Measurements from ENCODE around the gene HSD17B8. TPM values are rescaled to one million over a fixed set of nuclear protein-coding genes. Genes with fewer than 3 reads are reported as not detected.

Gene HSD17B8
- total RNA-seq, 1 experiment from 2014 or later = 22.0 TPM

GRCh38 chr6:33205191-33206026, 954 bp downstream of the HSD17B8 start (continued):
- no peak for TF ChIP-seq REST (IDR thresholded peaks at IDR 0.05; ENCODE audit: low read depth)
- no peak for TF ChIP-seq MAX (IDR thresholded peaks at IDR 0.05)

- Histone ChIP-seq H3K27me3 (ENCODE audit: insufficient read depth, low read length) (no peaks in the 10 kb centered on the region), H3K4me3 (replicated peaks in 1 of 2; ENCODE audit: low read depth in 1 of 2, low read length in 2 of 2) (peak overlapping the region; percentile 81 to 95), H3K9ac (ENCODE audit: low read length) (peak overlapping the region; percentile 96), H3K79me2 (ENCODE audit: insufficient read depth, low read length) (peaks cover 50% of the 10 kb centered on the region), H2AFZ (ENCODE audit: low read depth, low read length, poor library complexity, severe bottlenecking) (no peak overlapping the region), H3K4me1 (ENCODE audit: control insufficient read depth in 1 of 2, insufficient read depth in 2 of 2, low read length in 2 of 2) (peaks cover 39 to 65% of the 10 kb centered on the region in 2 experiments), H3K36me3 (ENCODE audit: control insufficient read depth in 1 of 2, insufficient read depth in 2 of 2, low read length in 2 of 2) (peaks cover 22 to 42% of the 10 kb centered on the region in 2 experiments; a peak in 3 of 4 replicates), H3K27ac (ENCODE audit: low read depth, low read length) (peak overlapping the region; percentile 95), H3K4me2 (ENCODE audit: low read length) (peak overlapping the region; percentile 97), H3K9me2 (ENCODE audit: insufficient read depth) (no peaks in the 10 kb centered on the region), H4K20me1 (ENCODE audit: insufficient read depth) (no peaks in the 10 kb centered on the region), H3K9me3 (ENCODE audit: control insufficient read depth in 1 of 2, insufficient read depth in 1 of 2, low read depth in 1 of 2, low read length in 2 of 2) (no peaks in the 10 kb centered on the region)
- no TSS peak for BruUV-seq (replicated peaks)
- ChIA-PET CTCF (interaction anchor here (0.6 to 2.0 kb wide), 2 partner anchors 42 to 1743 kb away, joined by 3 to 10 read pairs; no protein-coding TSS in a partner anchor), RAD21 (ENCODE audit: low non-redundant PET in 1 of 2, low total read pairs in 2 of 2, uncharacterized antibody in 2 of 2, unreplicated experiment in 2 of 2) (no interaction called here), POLR2A (interaction anchor here (0.6 to 1.0 kb wide), 2 partner anchors 66 to 270 kb away, joined by 3 read pairs; partner anchors contain the start of genes RPS18 and VPS52)
- intact Hi-C loops (cut with micrococcal nuclease) = loop anchor here (10.0 kb wide), 1 partner anchor 209 kb away; the partner anchor contains the start of genes CUTA and PHF1
- DNase-seq (ENCODE audit: low read depth, low spot score) = no peak
- ATAC-seq = no peak
- TF ChIP-seq EGR1 (IDR thresholded peaks at IDR 0.05; ENCODE audit: low read depth) (no peak), CTCF (IDR thresholded peaks at IDR 0.05 in 2 of 3, conservative IDR thresholded peaks at IDR 0.05 in 1 of 3; ENCODE audit: borderline replicate concordance in 1 of 3, insufficient read depth in 1 of 3, low read depth in 2 of 3, low read length in 2 of 3) (no peak), JUND (IDR thresholded peaks at IDR 0.05) (no peak), SIN3A (IDR thresholded peaks at IDR 0.05; ENCODE audit: low read depth) (no peak), MAX (IDR thresholded peaks at IDR 0.05) (no peak), POLR2A (IDR thresholded peaks at IDR 0.05; ENCODE audit: borderline replicate concordance, extremely low read depth, insufficient read depth, insufficient read length) (no peak), ZNF274 (IDR thresholded peaks at IDR 0.05; ENCODE audit: low read depth, low read length) (no peak), CBX3 (IDR thresholded peaks at IDR 0.05; ENCODE audit: low read depth) (no peak), REST (IDR thresholded peaks at IDR 0.05; ENCODE audit: low read depth) (no peak), EZH2 (IDR thresholded peaks at IDR 0.05) (no peak)
Measured at GRCh38 chr6:33206027-33206863, 1.8 kb downstream of the HSD17B8 start.

Data from HCT116 (cell line).